Neural cell (in vitro differentiated cells): ENCODE data around the gene C1RL.

Source experiments
- CTCF ChIP-seq: fragments of 450-650 bp; IDR thresholded peaks from 2 replicates; pipeline ENCODE4 v1.5.1; 2014; ENCODE audit warnings: antibody characterized with exemption, mild to moderate bottlenecking, moderate library complexity; ENCODE audit not compliant: poor library complexity, severe bottlenecking
- EP300 ChIP-seq: fragments of 450-650 bp; conservative IDR thresholded peaks from 2 replicates; pipeline ENCODE4 v1.6.1; 2014; ENCODE audit warnings: antibody characterized with exemption, mild to moderate bottlenecking, moderate library complexity; ENCODE audit not compliant: poor library complexity, severe bottlenecking
- POLR2AphosphoS5 ChIP-seq: IDR thresholded peaks from 2 replicates; pipeline ENCODE4 v1.6.1; 2012
- RAD21 ChIP-seq: fragments of 450-650 bp; conservative IDR thresholded peaks from 2 replicates; pipeline ENCODE4 v1.6.1; 2014; ENCODE audit warnings: antibody characterized with exemption, mild to moderate bottlenecking, moderate library complexity
- REST ChIP-seq: IDR thresholded peaks from 2 replicates; pipeline ENCODE4 v1.6.1; 2012; ENCODE audit warnings: borderline replicate concordance

GRCh38 chr12:7096006-7096932 is 12.7 kb downstream of the C1RL start:
- TF ChIP-seq CTCF (no peak), RAD21 (no peak), POLR2AphosphoS5 (no peak), EP300 (no peak), REST (no peak)
